GM23248 (cell line): ENCODE results near the gene SGSM1. TPM values are rescaled to one million over a fixed set of nuclear protein-coding genes. Genes with fewer than 3 reads are reported as not detected.
"Not testable (repeated sequence)": the region's sequence is repeated elsewhere in the genome, so short reads cannot be mapped to it uniquely, and the experiment has no call there.

Experiments
- DNase-seq: peaks from one replicate; pipeline ENCODE4 v3.0.0-alpha.2; 2015
- H2AFZ ChIP-seq: fragments of 200-600 bp; sonication (generic); 2 replicates; pipeline ENCODE4 v1.6.1; 2016; ENCODE audit warnings: antibody characterized with exemption
- H3F3A ChIP-seq: fragments of 200-600 bp; sonication (generic); 2 replicates; pipeline ENCODE4 v1.6.1; 2016; ENCODE audit warnings: mild to moderate bottlenecking, antibody characterized with exemption, mixed run types; ENCODE audit not compliant: insufficient read depth
- H3K27ac ChIP-seq: fragments of 200-600 bp; sonication (generic); 2 replicates; pipeline ENCODE4 v1.5.1; 2016; ENCODE audit warnings: mild to moderate bottlenecking
- H3K27me3 ChIP-seq: fragments of 200-600 bp; sonication (generic); replicated peaks from 2 replicates; pipeline ENCODE4 v1.6.1; 2016; ENCODE audit warnings: mild to moderate bottlenecking; ENCODE audit not compliant: insufficient read depth
- H3K36me3 ChIP-seq: fragments of 200-600 bp; sonication (generic); 2 replicates; pipeline ENCODE4 v1.6.1; 2016; ENCODE audit warnings: low read depth, mild to moderate bottlenecking
- H3K4me1 ChIP-seq: fragments of 200-600 bp; sonication (generic); 2 replicates; pipeline ENCODE4 v1.6.1; 2016; ENCODE audit warnings: mild to moderate bottlenecking; ENCODE audit not compliant: insufficient read depth
- H3K4me2 ChIP-seq: fragments of 200-600 bp; sonication (generic); one replicate; pipeline ENCODE4 v1.6.1; 2016; ENCODE audit warnings: mild to moderate bottlenecking; ENCODE audit not compliant: unreplicated experiment
- H3K4me3 ChIP-seq: fragments of 200-600 bp; sonication (generic); 2 replicates; pipeline ENCODE4 v1.5.1; 2016; ENCODE audit warnings: mild to moderate bottlenecking
- H3K79me2 ChIP-seq: fragments of 200-600 bp; sonication (generic); 2 replicates; pipeline ENCODE4 v1.6.1; 2016; ENCODE audit warnings: mild to moderate bottlenecking; ENCODE audit not compliant: insufficient read depth
- H3K9ac ChIP-seq: fragments of 200-600 bp; sonication (generic); 2 replicates; pipeline ENCODE4 v1.6.1; 2016; ENCODE audit warnings: mild to moderate bottlenecking
- H3K9me2 ChIP-seq: fragments of 200-600 bp; sonication (generic); 2 replicates; pipeline ENCODE4 v1.6.1; 2016; ENCODE audit warnings: mixed run types, mild to moderate bottlenecking, moderate library complexity; ENCODE audit not compliant: insufficient read depth
- H3K9me3 ChIP-seq: fragments of 200-600 bp; sonication (generic); one replicate; pipeline ENCODE4 v1.6.1; 2017; ENCODE audit warnings: low read depth
- H4K20me1 ChIP-seq: fragments of 200-600 bp; sonication (generic); 2 replicates; pipeline ENCODE4 v1.6.0; 2016; ENCODE audit not compliant: insufficient read depth
- EZH2 ChIP-seq: fragments of 200-600 bp; sonication (generic); IDR thresholded peaks from 2 replicates; pipeline ENCODE4 v1.6.1; 2018; ENCODE audit warnings: antibody characterized with exemption, mild to moderate bottlenecking; ENCODE audit not compliant: insufficient read depth, poor library complexity, severe bottlenecking
- EZH2phosphoT487 ChIP-seq: fragments of 200-600 bp; sonication (generic); IDR thresholded peaks from 2 replicates; pipeline ENCODE4 v1.6.1; 2018; ENCODE audit warnings: antibody characterized with exemption, moderate library complexity, mild to moderate bottlenecking, low read depth; ENCODE audit not compliant: insufficient read depth
- WGBS, 2 experiments: methylation state at CpG; one replicate each; pipeline ENCODE4 v1.1.6; 2015 to 2017; ENCODE audit warnings: low lambda C conversion rate in 2 of 2, low coverage in 1 of 2; ENCODE audit errors: missing lambda C conversion rate in 2 of 2; 5-methylcytosine and 5-hydroxymethylcytosine counted together
- in situ Hi-C: fragments of 300-500 bp; cut with MboI; formaldehyde crosslinking; loops from 2 replicates; pipeline ENCODE4 v1.15.0; 2020
- polyA plus RNA-seq: library from polyadenylated mRNA; unstranded; fragments of >200 nt; fragmentation: Nextera tagmentation; extraction: Ambion mirVana; gene quantifications from 2 replicates; pipeline ENCODE4 v1.2.1, GENCODE V29; 2016
- total RNA-seq: library from RNA; depleted of rRNA; stranded (reverse); fragments of >200 nt; shearing (Covaris generic); gene quantifications from 2 replicates; pipeline ENCODE4 v1.2.3, GENCODE V29; 2014

Gene SGSM1
- total and polyA plus RNA-seq, 2 experiments from 2014 or later: not detected

DNA sequence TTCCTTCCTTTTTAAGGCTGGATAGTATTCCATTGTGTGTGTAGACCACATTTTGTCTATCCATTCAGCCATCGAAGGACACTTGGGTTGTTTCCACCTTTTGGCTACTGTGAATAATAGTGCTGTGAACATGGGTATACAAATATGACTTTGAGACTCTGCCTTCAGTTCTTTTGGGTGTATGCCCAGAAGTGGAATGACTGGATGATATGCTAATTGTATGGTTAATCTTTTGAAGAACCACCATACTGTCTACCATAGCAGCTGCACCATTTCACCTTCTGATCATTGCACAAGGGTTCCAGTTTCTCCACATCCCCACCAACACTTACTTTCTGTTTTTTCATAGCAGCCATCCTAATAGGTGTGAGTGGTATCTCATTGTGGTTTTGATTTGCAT is 30.3 kb downstream of the SGSM1 start:
- Histone ChIP-seq H3F3A (no peaks in the 10 kb centered on the region), H3K27me3 (no peaks in the 10 kb centered on the region)
- in situ Hi-C loops: loop anchor here (10.0 kb wide), 1 partner anchor 61 kb away; the partner anchor contains the start of gene PIWIL3

DNA sequence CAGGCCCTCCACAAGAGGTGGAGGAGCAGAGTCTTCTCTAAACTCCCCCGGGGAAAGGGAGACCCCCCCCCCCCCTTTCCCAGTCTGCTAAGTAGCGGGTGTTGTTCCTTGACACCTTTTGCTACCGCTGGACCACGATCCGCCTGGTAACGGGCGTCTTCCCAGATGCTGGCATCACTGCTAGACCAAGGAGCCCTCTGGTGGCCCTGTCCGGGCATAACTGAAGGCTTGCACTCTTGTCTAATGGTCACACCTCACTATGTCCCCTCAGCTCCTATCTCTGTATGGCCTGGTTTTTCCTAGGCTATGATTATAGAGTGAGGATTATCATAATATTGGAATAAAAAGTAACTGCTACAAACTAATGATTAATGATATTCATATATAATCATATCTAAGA is 31.5 kb downstream of the SGSM1 start:
- not testable (repeated sequence) for H3K4me3 ChIP-seq, H3K4me2 ChIP-seq, H3K27me3 ChIP-seq, H3K27ac ChIP-seq, H3K4me1 ChIP-seq, H3K9me3 ChIP-seq, H2AFZ ChIP-seq, H3K36me3 ChIP-seq, H3K79me2 ChIP-seq, H3K9ac ChIP-seq, H3F3A ChIP-seq, DNase-seq, H3K9me2 ChIP-seq, H4K20me1 ChIP-seq
- 42 to 55% methylated on average over 1 to 2 of the region's 8 CpGs for WGBS, 2 experiments
- in situ Hi-C loops: loop anchor here (10.0 kb wide), 1 partner anchor 63 kb away; the partner anchor contains the start of gene PIWIL3

More for the DNA sequence above, 30.3 kb downstream of the SGSM1 start:
- no peak overlapping the region for H2AFZ ChIP-seq
- no peak overlapping the region for H3K4me3 ChIP-seq
- no peaks in the 10 kb centered on the region for H3K4me1 ChIP-seq
- H3K79me2 ChIP-seq: no peaks in the 10 kb centered on the region
- no peaks in the 10 kb centered on the region for H3K9me2 ChIP-seq
- H3K27ac ChIP-seq: no peak overlapping the region
- no peak for DNase-seq
- H3K9ac ChIP-seq: no peak overlapping the region
- no peaks in the 10 kb centered on the region for H3K36me3 ChIP-seq
- TF ChIP-seq EZH2 (no peak), EZH2phosphoT487 (no peak)
- no peak overlapping the region for H3K4me2 ChIP-seq
- no peaks in the 10 kb centered on the region for H3K9me3 ChIP-seq
- no peaks in the 10 kb centered on the region for H4K20me1 ChIP-seq
- WGBS, 2 experiments: 64 to 78% methylated on average over 1 of the region's 1 CpG

DNA sequence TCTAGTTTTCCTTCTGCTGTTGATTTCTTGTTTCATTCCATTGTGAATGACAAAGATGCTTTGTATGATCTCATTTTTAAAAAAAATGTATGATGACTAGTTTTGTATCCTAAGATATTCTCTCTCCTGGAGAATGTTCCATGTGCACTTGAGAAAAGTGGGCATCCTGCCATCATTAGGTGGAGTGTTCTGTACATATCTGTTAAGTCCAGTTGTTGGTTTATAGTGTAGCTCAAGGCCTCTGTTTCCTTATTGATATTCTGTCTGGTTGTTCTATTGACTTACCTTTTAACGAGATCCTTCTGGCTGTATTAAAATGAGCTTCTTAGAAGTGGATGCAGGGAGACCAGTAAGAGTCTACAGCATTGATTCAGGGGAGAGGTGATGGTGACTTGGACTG is 35.2 kb downstream of the SGSM1 start:
- TF ChIP-seq EZH2phosphoT487: no peak
- TF ChIP-seq EZH2: no peak
- Histone ChIP-seq H3K9me3 (no peaks in the 10 kb centered on the region), H3K9me2 (no peaks in the 10 kb centered on the region), H2AFZ (no peak overlapping the region), H3K4me2 (no peak overlapping the region), H3K36me3 (no peaks in the 10 kb centered on the region), H3K4me3 (no peak overlapping the region), H3K4me1 (no peaks in the 10 kb centered on the region), H3F3A (no peaks in the 10 kb centered on the region), H3K27ac (no peak overlapping the region), H3K9ac (no peak overlapping the region), H3K27me3 (no peaks in the 10 kb centered on the region), H3K79me2 (no peaks in the 10 kb centered on the region), H4K20me1 (no peaks in the 10 kb centered on the region)
- no peak for DNase-seq
- in situ Hi-C loops: no loop called here
- 33 to 34% methylated on average over 1 of the region's 1 CpG for WGBS, 2 experiments

DNA sequence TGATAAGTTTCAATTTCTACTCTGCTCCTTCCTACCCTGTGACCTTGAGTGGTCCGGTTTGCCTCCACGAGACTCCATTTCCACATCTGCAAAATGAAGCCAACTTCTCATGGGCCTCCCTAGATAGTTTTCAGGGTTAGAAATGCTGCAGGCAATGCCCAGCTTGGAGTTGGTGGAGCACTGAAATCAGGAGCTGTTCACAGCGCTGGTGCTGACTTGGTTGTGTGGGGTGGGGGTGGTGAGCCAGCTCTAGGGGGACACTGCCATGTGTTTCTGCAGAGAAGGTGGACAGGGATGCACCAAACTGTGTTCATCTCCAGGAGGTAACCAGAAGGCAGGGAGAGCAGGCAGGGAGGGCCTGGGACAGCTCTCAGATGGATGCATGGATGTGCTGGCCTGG is 37.0 kb downstream of the SGSM1 start:
- Histone ChIP-seq H3K36me3 (no peaks in the 10 kb centered on the region), H3K9ac (no peak overlapping the region), H3K27ac (no peak overlapping the region), H3K9me3 (no peaks in the 10 kb centered on the region), H3K9me2 (no peaks in the 10 kb centered on the region), H2AFZ (no peak overlapping the region), H3K4me2 (no peak overlapping the region), H4K20me1 (no peaks in the 10 kb centered on the region), H3K4me3 (no peak overlapping the region), H3K79me2 (no peaks in the 10 kb centered on the region), H3K4me1 (no peaks in the 10 kb centered on the region), H3K27me3 (no peaks in the 10 kb centered on the region), H3F3A (no peaks in the 10 kb centered on the region)
- in situ Hi-C loops: no loop called here
- DNase-seq: no peak
- TF ChIP-seq EZH2 (no peak), EZH2phosphoT487 (no peak)
- WGBS, 2 experiments: 36 to 51% methylated on average over 3 of the region's 3 CpGs
